Measurements from ENCODE around the gene RELA. TPM values are rescaled to one million over a fixed set of nuclear protein-coding genes. Genes with fewer than 3 reads are reported as not detected.

RELA gene
- polyA plus RNA-seq, 1 of the 3 experiments (the other 2 are of a cell fraction) = 49.5 TPM

- 74% methylated on average over 6 of the region's 6 CpGs for WGBS (ENCODE audit: low lambda C conversion rate)
Measured at GRCh38 chr11:65643971-65644370, 18.7 kb downstream of the RELA start.

GRCh38 chr11:65642014-65642671 is 20.6 kb downstream of the RELA start:
- Histone ChIP-seq H3F3A (replicated peaks; ENCODE audit: insufficient read depth) (peaks cover 17% of the 10 kb centered on the region), H3K36me3 (replicated peaks in 1 of 2; ENCODE audit: control insufficient read depth in 1 of 2, insufficient read depth in 2 of 2, low read length in 1 of 2) (peaks cover 0 to 7% of the 10 kb centered on the region in 2 experiments), H3K79me2 (ENCODE audit: insufficient read depth) (peaks cover 16% of the 10 kb centered on the region), H2AFZ (ENCODE audit: low read depth) (no peak overlapping the region), H3K27me3 (ENCODE audit: insufficient read depth) (no peaks in the 10 kb centered on the region), H3K9me2 (no peaks in the 10 kb centered on the region), H3K27ac (ENCODE audit: low read depth in 2 of 2, low read length in 1 of 2) (no peak overlapping the region), H3K4me3 (ENCODE audit: low read depth in 2 of 2, low read length in 1 of 2) (no peak overlapping the region), H3K4me1 (ENCODE audit: control insufficient read depth in 1 of 2, insufficient read depth in 2 of 2, low read depth in 1 of 2, low read length in 1 of 2) (peaks cover 5 to 22% of the 10 kb centered on the region in 2 experiments; a peak in 3 of 4 replicates), H3K9ac (no peak overlapping the region), H3K4me2 (no peak overlapping the region), H4K20me1 (ENCODE audit: insufficient read depth) (peaks cover 6% of the 10 kb centered on the region), H3K9me3 (no peaks in the 10 kb centered on the region)
- WGBS (ENCODE audit: low lambda C conversion rate) = 93% methylated on average over 26 of the region's 49 CpGs
- ChIA-PET CTCF (interaction anchor here (2.1 kb wide), 1 partner anchor 16 kb away, joined by 16 read pairs; no protein-coding TSS in a partner anchor), POLR2A (interaction anchor here (0.8 kb wide), 1 partner anchor 10 kb away, joined by 3 read pairs; no protein-coding TSS in a partner anchor)
- TF ChIP-seq NRF1 (IDR thresholded peaks at IDR 0.05; ENCODE audit: low read depth, low read length) (no peak), USF1 (IDR thresholded peaks at IDR 0.05; ENCODE audit: borderline replicate concordance, low read depth) (no peak), ELF1 (IDR thresholded peaks at IDR 0.05) (no peak), ZBTB33 (IDR thresholded peaks at IDR 0.05; ENCODE audit: borderline replicate concordance, low read depth) (no peak), JUND (IDR thresholded peaks at IDR 0.05) (no peak), SMC3 (IDR thresholded peaks at IDR 0.05; ENCODE audit: low read depth, low read length) (no peak), GABPA (IDR thresholded peaks at IDR 0.05; ENCODE audit: low read depth) (no peak)
- no peak for DNase-seq

More at GRCh38 chr11:65643971-65644370, 18.7 kb downstream of the RELA start:
- Histone ChIP-seq H3K4me1 (ENCODE audit: control insufficient read depth in 1 of 2, insufficient read depth in 2 of 2, low read depth in 1 of 2, low read length in 1 of 2) (peaks cover 0 to 11% of the 10 kb centered on the region in 2 experiments; a peak in 2 of 4 replicates), H3K9me2 (no peaks in the 10 kb centered on the region), H3K36me3 (replicated peaks in 1 of 2; ENCODE audit: control insufficient read depth in 1 of 2, insufficient read depth in 2 of 2, low read length in 1 of 2) (peaks cover 7 to 8% of the 10 kb centered on the region in 2 experiments), H3K79me2 (ENCODE audit: insufficient read depth) (peaks cover 9% of the 10 kb centered on the region; the same call in 1 of the 2 replicates), H3K27me3 (ENCODE audit: insufficient read depth) (no peaks in the 10 kb centered on the region), H3K4me3 (ENCODE audit: low read depth in 2 of 2, low read length in 1 of 2) (no peak overlapping the region), H3K4me2 (no peak overlapping the region), H3K9me3 (no peaks in the 10 kb centered on the region), H3F3A (replicated peaks; ENCODE audit: insufficient read depth) (peaks cover 15% of the 10 kb centered on the region), H3K27ac (ENCODE audit: low read depth in 2 of 2, low read length in 1 of 2) (no peak overlapping the region), H3K9ac (no peak overlapping the region), H2AFZ (ENCODE audit: low read depth) (no peak overlapping the region), H4K20me1 (ENCODE audit: insufficient read depth) (no peaks in the 10 kb centered on the region)
- POLR2A ChIA-PET = interaction anchor here (1.2 to 1.3 kb wide), 2 partner anchors 9 to 10 kb away, joined by 3 read pairs; no protein-coding TSS in a partner anchor
- no peak for DNase-seq
- CTCF ChIA-PET = interaction anchor here (1.6 to 2.1 kb wide), 2 partner anchors 18 to 103 kb away, joined by 3 to 16 read pairs; no protein-coding TSS in a partner anchor
- TF ChIP-seq TAF1 (IDR thresholded peaks at IDR 0.05; ENCODE audit: borderline replicate concordance, low read depth, low read length) = no peak
- TF ChIP-seq PBX3 (IDR thresholded peaks at IDR 0.05) = no peak
- TF ChIP-seq YY1 (IDR thresholded peaks at IDR 0.05; ENCODE audit: low read depth) = no peak
- TF ChIP-seq RFX5 (IDR thresholded peaks at IDR 0.05; ENCODE audit: low read length) = no peak
- no peak for TF ChIP-seq ELF1 (IDR thresholded peaks at IDR 0.05)
- TF ChIP-seq TEAD4 (IDR thresholded peaks at IDR 0.05; ENCODE audit: borderline replicate concordance, insufficient read depth) = no peak
- no peak for TF ChIP-seq FOXM1 (IDR thresholded peaks at IDR 0.05; ENCODE audit: low read depth)
- no peak for TF ChIP-seq FOXJ3 (CRISPR knock-in tag; IDR thresholded peaks at IDR 0.05)
- TF ChIP-seq CHD2 (IDR thresholded peaks at IDR 0.05; ENCODE audit: low read length, partially characterized antibody) = no peak
- TF ChIP-seq RCOR1 (IDR thresholded peaks at IDR 0.05; ENCODE audit: low read length) = no peak
- TF ChIP-seq MAX (IDR thresholded peaks at IDR 0.05; ENCODE audit: low read depth) = no peak
- no peak for TF ChIP-seq TCF12 (IDR thresholded peaks at IDR 0.05)
- TF ChIP-seq SIN3A (IDR thresholded peaks at IDR 0.05; ENCODE audit: borderline replicate concordance, low read depth, low read length) = no peak
- TF ChIP-seq USF1 (IDR thresholded peaks at IDR 0.05; ENCODE audit: borderline replicate concordance, low read depth) = no peak
- no peak for TF ChIP-seq POLR2AphosphoS5 (IDR thresholded peaks at IDR 0.05; ENCODE audit: low read depth, low read length)
